AG09319 (cell line): ENCODE results near the gene PRDM15.

ENCODE experiments used
- DNase-seq: peaks from one replicate; pipeline ENCODE4 v3.0.0-alpha.2; 2010; ENCODE audit warnings: low read depth; ENCODE audit errors: extremely low read depth
- TF ChIP-seq, protein P1 (sequence below): IDR thresholded peaks from 2 replicates; pipeline ENCODE4 v1.5.1; 2011; ENCODE audit warnings: low read depth, mild to moderate bottlenecking, inconsistent platforms, low read length, moderate library complexity

Gene PRDM15

DNA sequence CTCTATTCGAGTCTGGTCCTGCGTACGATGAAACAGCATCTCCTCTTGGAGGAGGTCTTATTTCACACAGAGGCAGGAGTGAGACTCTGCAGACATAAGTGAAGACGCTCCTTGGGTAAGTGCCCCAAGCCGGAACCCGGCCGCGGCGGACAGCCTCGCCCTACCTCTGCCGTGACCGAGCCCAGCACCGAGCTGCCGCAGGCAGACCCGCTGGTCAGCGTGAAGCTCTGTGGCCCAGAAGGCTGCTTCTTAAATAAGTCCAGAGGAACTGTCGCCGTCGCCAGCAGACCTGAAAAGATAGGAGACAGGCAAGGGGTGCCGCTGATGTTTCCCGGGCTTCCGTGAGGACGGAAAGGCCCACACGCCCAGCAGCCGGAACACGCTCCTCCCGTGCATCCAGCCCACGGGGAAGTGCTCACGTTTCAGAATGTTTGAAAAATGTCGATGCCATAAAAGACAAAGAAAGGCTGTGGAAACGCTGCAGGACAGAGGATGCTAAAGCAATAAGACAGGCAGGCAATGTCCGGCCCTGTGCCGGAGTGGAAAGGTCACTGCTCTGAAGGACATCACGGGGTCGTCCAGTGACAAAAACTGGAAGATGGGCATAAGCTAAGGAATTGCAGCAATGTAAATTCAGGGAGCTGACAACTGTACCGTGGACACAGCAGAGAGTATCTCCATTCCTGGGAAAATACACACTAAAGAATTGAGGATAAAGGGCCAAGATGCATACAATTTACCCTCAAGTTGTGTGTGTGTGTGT, 28.5 kb upstream of the PRDM15 start:
- TF ChIP-seq, protein P1, sequence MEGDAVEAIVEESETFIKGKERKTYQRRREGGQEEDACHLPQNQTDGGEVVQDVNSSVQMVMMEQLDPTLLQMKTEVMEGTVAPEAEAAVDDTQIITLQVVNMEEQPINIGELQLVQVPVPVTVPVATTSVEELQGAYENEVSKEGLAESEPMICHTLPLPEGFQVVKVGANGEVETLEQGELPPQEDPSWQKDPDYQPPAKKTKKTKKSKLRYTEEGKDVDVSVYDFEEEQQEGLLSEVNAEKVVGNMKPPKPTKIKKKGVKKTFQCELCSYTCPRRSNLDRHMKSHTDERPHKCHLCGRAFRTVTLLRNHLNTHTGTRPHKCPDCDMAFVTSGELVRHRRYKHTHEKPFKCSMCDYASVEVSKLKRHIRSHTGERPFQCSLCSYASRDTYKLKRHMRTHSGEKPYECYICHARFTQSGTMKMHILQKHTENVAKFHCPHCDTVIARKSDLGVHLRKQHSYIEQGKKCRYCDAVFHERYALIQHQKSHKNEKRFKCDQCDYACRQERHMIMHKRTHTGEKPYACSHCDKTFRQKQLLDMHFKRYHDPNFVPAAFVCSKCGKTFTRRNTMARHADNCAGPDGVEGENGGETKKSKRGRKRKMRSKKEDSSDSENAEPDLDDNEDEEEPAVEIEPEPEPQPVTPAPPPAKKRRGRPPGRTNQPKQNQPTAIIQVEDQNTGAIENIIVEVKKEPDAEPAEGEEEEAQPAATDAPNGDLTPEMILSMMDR: no peak

DNA sequence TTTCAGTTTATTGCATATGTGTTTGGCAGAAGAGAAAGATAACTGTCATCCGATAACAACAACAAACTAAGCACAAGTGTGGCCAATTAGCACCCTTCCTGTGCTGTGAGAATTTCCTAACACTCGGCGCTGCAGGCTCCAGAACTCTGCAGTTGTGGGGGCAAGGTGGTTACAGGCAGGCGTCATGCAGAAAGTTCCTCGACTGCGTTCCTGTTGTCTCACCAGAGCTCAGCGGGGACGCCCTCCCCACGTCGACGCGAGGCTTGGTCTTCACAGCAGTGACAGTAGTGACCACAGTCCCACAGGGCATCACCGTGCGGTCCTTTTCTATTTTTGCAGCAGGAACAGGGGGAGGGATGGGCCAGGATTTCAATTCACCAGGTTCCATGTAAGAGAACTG, 27.6 kb upstream of the PRDM15 start:
- TF ChIP-seq, protein P1: no peak
- no peak for DNase-seq

More for the DNA sequence above, 28.5 kb upstream of the PRDM15 start:
- DNase-seq: no peak

GRCh38 chr21:41903559-41904351, 24.6 kb upstream of the PRDM15 start:
- TF ChIP-seq, protein P1: no peak
- DNase-seq: no peak

GRCh38 chr21:41902946-41903345, 23.8 kb upstream of the PRDM15 start:
- TF ChIP-seq, protein P1: no peak
- DNase-seq: no peak

DNA sequence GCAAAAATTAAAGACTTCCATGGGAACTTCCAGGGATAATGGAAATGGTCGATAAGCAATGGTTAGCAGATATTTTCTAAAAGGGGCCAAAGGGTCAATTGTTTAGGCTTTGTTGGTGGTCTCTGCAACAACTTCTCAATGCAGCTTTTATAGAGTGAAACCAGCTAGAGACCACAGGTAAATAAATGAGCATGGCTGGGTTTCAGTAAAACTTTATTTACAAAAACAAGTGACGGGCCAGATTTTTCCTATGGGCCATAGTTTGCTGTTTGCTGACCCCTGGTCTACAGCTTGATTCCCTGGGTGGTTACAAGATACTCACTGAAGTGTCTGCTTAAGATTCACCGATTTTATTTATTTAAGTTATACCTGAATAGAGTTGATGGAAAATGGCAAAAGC, 22.6 kb upstream of the PRDM15 start:
- TF ChIP-seq, protein P1: no peak
- DNase-seq: no peak

- TF ChIP-seq, protein P1: no peak
- no peak for DNase-seq
Observed at GRCh38 chr21:41901099-41901498, 22.0 kb upstream of the PRDM15 start.

DNA sequence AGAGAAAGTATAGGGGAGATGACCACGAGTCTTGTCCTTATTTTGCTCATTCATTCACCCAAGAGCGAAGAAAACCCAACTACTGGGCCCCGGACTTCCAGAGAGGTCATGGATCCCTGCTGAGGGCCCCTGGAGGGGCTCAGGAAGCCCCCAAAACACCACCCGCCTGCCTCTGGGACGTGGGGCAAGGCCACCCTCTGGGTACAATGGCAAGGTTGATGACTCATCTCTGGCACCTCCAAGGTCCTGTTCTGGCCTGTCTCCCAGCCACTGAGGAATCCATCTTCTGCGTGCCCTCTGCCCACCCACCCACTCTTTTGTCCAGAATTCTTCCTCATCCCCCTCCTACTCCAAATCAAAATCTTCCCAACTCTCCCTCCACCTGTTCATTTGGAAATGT, 21.3 kb upstream of the PRDM15 start:
- DNase-seq: no peak
- TF ChIP-seq, protein P1: no peak
